GM21619 (cell line): ENCODE measurements around the gene KLF18.
"Not testable (repeated sequence)": the region's sequence is repeated elsewhere in the genome, so short reads cannot be mapped to it uniquely, and the experiment has no call there.

Experiments
- ATAC-seq: cut with Tn5 transposase; IDR thresholded peaks from one replicate; pipeline ENCODE4 v1.9.1; 2021; ENCODE audit not compliant: unreplicated experiment

KLF18 gene

DNA sequence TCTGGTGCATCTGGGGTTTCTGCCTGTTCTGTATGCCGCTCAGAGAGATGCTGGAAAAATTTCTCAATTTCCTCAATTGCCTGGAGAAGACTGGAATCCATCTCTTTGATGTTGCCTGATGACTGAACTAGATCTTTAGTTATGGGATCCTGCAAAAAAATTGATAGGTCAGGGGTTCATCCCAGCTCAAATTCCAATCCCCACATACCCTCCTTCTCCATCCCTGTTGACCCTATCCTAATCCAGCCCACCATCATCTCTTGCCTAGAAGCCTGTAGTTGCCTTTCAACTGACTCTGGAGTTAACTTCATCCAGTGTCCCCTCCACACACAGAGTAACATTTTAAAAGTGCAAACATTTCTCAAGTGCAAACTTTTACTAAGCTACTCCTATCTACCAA lies at the start of gene KLF18:
TSS of gene KLF18 (minus strand) at position 101 of the 400 bp plus-strand sequence. CDS start at position 101, 0 bp downstream.
- no peak for ATAC-seq

DNA sequence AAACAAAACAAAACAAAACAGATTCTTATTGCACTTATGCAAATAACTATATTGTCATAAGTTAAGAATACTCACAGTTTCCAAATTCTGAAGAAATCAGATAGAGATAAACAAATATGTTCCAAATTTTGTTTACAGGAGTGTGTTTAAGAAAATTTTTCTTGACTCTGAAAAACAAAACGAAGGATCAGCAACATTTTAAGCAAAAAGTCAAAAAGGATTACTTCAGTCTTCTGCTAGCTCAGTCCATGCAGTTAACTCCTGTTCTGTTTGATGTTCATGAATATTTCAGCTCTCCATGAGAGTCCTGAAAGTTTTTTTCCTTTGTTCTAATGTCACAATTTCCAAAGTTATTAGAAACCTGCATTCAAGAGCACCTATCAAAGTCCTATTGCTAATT lies 33.2 kb upstream of the KLF18 start:
- no peak for ATAC-seq

DNA sequence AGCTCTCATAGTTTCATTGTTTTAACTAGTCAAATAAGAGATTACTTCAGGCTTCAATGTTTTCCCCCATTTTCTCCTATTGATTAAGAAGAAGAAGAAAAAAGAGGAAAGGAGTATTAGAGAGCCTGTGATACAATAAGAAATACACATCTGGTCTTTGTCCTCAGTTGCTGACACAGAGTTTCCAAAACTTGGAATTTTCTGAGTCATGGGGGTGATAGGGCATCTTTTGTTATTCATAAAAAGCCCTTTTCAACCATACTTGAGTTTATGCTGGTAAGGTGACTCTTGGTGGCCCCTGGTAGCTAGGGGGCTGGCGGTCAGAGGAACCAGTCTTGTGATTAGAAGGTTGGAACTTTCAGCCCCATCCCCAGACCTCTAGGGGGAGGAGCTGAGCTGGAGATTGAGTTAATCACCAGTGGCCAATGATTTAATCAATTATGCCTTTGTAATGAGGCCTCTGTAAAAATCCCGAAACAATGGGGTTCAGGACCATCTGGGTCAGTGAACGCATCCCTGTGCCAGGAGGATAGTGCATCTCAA lies 28.9 kb upstream of the KLF18 start:
- no peak for ATAC-seq

DNA sequence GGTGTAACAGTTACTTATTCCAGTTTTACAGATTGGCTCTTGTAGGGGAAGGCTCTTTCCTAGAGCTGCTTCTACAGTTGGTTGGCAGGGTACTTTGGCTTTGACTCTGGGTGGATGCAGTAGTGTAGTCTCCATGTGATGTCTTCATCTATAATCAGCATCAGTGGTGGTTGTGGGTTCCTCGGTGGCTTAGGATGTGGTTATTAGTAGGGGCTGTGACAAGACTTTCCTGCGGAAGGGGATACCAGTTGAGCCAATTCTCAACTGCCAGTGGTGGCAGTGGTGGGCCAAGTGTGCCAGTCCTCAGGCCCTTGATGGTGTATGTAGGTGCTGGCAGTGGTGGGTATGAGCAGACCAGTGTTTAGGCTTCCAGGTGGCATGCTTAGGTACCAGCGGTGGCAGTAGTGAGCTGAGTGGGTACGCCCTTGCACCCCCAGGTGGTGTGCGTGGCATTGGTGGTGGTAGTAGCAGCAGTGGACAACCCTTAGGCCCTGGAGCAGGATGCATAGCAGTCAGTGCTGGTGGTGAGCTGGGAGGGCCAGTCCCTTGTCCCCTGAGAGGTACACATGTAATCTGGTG lies 27.2 kb upstream of the KLF18 start:
- no peak for ATAC-seq

DNA sequence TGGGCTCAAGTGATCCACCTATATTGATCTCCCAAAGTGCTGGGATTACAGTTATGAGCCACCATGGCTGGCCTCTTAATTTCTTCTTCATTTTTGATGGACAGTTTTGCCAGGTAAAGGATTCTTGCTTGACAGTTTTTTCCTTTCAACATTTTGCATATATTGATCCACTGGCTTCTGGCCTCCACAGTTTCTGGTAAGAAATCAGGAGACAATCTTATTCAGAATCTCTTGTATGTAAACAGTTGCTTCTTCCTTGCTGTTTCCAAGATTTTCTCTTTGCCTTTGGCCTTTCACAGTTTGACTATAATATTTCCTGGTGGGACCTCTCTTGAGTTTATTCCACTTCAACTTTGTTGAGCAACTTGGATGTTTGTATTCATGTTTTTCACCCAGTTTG lies 20.1 kb upstream of the KLF18 start:
- no peak for ATAC-seq

DNA sequence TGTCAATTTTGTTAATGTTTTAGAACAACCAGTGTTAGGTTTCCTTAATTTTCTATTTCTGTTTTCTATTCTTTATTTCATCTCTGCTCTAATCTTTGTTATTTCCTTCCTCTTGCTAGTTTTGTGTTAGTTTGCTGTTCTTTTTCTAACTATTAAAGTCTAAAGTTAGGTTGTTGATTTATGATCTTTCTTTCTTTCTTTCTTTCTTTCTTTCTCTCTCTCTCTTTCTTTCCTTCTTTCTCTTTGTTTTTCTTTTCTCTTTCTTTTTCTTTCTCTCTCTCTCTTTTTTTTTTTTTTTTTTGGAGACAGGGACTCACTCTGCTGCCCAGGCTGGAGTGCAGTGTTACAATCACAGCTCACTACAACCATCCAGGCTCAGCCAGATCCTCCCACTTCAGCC lies 17.4 kb upstream of the KLF18 start:
- no peak for ATAC-seq

DNA sequence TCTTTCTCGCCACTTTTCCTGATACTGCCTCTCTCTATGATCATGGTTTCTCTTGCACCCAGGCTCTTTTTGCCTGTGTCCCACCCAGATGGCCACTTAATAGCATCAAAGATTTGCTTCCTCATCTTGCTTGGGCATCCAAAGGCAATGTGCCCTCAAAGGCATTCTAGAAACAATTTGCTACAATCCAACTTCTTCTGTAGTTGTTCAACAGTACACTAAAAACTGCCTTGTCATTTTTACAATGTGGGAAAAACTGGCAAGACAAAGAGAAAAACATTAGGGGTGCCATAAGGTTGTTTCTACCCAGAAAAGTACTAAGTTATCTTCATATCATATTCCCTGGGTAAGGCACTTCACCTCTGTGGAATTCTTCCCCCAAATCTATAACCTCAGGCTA lies 16.5 kb upstream of the KLF18 start:
- ATAC-seq, result no peak

DNA sequence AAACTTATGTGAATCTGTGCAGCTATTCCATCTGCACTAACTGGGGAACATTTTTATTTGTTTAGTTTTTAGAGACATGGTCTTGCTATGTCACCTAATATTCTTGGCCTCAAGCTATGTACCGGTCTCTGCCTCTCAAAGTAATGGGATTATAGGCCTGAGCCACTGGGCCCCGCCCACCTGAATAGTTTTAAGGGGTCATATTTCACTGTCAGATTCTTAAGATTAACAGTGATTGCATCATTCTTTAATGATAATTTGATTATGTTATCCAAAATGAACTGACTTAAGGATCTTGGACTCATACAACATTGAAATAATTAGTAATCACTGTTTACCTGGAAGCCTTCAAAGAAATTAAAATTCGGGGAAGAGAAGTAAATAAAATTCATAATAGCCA lies 12.6 kb upstream of the KLF18 start:
- no peak for ATAC-seq

DNA sequence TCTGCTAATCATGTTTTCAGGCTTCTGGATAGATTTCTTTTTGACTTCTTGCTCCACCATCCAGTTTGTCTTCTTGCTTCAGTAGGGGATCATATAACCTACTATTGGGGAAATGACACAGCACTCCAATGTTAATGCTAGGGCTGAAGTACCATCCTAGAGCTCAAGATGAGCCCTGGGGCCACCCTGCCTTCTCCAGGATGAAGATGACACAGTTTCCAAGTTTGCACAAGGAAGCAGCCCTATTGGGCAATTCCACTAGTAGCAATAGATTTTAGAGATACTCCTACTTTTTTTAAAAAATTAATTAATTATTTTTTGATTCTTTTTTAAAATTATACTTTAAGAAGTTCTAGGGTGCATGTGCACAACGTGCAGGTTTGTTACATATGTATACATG lies 11.3 kb upstream of the KLF18 start:
- no peak for ATAC-seq

DNA sequence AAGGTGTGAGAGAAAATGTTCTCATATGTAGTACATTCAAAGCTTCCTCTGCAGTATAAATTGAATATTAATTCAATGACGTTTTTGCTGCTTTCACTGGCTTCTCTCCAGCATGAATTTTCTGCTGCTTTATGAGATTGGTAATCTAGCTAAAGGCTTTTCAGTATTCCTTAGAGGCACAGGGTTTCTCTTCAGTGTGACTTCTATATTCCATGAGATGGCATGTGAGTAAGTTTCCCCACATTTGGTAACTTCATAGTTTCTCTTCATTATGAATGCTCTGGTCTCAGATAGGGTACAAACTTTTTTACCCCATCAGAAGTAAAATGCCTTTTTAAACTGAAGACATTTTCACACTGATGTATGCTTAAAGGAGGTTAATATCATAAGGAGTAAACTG lies 10.4 kb upstream of the KLF18 start:
- ATAC-seq, result no peak

DNA sequence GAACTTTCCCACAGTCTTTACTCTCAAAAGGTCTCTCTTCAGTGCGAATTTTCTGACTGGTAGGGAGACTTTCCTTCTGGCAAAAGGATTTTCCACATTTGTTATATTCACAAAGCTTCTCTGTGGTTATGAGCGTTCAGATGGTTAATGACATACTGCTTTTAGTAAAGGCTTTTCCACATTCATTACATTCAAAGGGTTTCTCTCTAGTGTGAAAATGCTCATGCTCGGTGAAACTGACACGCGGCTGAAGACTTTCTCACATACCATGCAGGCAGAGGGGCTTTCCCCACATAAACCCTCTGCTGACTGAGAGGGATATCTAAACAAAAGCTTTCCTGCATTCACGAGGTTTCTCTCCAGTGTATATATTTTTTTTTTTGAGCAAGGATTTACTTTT lies 9.9 kb upstream of the KLF18 start:
- no peak for ATAC-seq

DNA sequence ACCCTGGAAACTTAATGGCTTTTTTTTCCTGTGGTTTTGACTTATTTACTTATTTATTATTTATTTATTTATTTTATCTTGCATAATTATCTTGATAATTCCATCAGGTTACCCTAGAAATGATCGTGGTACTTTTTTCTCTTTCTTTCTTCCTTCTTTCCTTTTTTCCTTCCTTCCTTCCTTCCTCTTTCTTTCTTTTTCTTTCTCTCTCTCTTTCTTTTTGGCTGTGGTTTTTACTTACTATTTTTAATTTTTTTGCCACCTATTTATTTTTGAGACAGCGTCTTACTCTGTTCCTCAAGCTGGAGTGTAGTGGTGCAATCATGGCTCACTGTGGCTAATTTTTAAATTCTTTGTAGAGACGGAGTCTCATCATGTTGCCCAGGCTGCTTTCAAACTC lies 6.2 kb upstream of the KLF18 start:
- ATAC-seq, result no peak

DNA sequence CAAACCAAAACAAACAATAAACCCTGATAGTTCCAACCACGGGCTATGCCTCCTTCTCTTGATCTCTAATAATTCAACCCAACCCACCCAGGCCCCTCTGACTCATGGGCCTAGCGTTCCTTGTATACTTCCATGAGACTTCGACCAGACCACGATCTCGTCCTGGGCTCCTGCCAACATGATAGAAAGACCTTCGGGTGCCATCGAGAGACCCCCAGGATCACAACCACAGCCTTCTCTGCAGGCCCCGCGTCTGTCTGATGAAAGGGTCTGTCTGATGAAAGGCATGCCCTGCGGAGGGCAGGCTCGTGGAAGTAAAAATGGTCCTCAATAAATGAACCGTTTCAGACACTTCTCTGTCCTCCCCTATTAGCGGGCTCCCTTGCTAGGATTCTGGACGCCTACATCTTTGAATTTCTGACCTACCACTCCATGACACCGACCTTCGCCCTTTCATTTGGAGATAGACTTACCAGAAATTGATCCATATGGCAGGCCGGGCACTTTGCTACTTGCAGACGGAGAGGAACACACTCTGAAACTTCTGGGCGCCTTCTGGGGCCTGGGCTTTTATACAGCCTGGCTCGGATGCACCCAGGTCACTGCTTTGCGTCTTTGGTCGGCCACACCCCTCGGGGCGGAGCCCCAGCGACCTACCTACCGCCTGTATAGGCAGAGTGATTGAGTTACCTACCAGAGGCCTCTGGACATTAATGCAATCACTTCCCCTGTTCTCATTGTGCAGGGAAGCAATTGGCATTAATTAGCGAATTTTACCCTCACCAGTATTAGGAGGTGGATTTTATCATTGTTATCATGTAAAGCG lies 5.3 kb upstream of the KLF18 start:
- ATAC-seq, result no peak

DNA sequence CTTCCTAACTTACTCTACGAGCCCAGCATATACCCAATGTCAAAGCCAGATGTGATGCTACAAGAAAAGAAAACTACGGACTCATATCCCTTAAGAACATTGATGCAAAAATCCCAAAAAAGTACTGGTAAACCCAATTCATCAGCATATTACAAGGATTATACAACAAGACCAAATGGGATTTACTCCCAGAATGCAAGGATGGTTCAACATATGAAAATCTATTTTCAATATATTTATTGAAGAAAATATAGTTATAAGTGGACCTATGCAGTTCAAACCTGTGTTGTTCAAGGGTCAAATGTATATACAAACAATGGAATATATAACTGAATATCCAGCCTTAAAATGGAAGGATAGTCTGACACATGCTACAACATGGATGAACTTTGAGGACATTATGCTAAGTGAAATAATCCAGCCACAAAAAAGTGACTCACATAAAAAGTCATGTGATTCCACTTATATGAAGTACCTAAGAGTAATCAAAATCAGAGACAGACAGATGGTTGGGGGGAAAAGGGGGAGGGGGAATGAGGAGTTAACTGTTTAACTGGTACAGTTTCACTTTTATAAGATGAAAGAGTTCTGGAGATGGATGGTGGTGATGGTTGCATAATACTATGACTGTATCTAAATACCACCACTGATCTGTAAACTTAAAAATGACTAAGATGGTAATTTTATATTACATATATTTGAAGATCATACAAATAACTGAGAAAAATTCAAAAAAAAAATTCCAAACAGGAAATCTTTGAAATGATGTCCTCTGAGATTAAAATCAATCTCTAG lies 3.7 kb upstream of the KLF18 start:
- no peak for ATAC-seq

DNA sequence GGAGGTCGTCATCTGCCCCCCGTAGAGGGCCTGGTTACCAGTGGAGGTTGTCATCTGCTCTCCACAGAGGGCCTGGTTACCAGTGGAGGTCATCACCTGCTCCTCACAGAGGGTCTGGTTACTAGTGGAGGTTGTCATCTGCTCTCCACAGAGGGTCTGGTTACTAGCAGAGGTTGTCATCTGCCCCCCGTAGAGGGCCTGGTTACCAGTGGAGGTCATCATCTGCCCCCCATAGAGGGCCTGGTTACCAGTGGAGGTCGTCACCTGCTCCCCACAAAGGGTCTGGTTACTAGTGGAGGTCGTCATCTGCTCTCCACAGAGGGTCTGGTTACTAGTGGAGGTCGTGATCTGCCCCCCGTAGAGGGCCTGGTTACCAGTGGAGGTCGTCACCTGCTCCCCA lies 1.9 kb downstream of the KLF18 start:
- ATAC-seq, result not testable (repeated sequence)

DNA sequence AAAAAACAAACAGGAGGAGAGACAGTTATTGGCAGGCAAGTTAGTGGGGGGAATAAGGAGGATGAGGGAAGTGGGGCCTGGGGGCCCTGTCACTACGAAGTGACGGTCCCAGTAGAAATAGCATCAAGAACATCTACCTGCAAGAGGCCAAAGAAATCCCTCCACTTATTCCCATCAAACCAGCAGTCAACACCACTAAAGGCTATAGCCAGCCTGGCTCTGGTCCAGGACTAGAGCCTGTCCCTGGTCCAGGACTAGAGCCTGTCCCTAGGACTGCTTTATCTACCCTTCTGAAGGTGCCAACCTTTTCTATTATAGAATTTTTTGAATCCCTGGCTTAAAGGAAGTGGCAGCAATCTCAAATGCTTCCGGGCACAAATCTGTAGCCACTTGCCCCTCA lies 3.2 kb downstream of the KLF18 start:
- ATAC-seq, result no peak

DNA sequence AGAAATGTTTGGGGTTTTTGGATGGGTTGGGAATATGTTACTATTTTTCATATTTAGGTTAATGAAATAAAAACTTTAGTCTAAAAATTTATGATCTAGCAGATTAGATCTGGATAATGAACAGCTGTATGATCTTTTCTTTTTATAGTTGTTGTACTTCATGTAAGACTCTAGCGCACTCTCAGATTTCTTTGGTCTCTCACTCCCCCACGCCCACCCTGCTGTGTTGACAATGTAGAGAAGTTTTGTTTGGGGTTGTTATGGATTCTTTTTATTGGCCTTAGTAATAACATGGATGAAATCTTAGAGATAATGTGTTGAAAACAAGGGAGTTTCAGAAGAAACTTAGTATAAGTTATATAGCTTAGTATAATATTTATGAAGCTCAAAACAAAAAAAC lies 5.5 kb downstream of the KLF18 start:
- no peak for ATAC-seq

DNA sequence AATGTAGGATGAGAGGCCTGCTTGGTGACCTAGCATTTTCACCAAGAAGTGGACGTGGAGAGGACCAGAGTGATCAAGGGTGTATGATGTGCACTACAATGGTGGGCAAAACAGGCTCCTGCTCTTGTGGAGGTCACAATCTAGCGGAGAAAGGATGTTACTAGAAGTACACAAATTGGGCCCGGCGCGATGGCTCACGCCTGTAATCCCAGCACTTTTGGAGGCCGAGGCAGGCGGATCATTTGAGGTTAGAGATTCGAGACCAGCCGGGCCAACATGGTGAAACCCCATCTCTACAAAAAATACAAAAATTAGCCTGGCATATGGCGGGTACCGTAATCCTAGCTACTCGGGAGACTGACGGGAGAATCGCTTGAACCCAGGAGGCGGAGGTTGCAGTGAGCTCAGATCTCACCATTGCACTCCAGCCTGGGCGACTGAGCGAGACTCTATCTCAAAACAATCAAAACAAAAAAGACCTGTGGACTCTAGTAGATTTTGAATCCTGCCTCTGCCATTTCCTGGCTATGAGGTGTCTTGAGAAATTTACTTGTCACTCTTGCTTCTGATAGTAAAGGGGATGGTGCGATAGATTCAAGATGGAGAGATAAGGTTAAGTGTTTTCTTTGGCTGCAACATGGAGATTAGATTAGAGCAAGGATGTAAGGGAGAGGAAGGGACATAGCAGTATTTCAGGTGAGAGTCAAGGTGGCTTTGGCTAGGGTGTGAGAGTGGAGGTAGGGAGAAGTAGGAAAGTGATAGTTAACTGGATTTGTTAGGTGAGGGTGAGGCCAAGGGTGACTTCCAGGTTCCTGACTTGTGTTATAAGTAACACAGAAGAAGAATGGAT lies 7.1 kb downstream of the KLF18 start:
- no peak for ATAC-seq

DNA sequence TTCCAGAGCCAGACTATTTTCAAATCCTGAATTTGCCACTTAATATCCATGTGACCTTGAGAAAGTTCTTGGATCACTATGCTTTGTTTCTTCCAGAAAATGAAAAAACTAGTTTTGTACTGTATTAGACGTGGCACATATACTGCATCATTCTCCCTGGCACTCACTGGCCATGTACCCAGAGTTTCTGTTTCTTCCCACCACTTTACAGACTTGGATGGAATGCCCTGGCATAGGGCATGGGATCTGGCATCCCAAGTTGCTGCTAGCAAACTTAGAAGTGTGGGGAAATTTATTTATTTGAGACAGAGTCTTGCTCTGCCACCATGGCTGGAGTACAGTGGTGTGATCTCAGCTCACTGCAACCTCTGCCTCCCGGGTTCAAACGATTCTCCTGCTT lies 10.0 kb downstream of the KLF18 start:
- ATAC-seq, result no peak

DNA sequence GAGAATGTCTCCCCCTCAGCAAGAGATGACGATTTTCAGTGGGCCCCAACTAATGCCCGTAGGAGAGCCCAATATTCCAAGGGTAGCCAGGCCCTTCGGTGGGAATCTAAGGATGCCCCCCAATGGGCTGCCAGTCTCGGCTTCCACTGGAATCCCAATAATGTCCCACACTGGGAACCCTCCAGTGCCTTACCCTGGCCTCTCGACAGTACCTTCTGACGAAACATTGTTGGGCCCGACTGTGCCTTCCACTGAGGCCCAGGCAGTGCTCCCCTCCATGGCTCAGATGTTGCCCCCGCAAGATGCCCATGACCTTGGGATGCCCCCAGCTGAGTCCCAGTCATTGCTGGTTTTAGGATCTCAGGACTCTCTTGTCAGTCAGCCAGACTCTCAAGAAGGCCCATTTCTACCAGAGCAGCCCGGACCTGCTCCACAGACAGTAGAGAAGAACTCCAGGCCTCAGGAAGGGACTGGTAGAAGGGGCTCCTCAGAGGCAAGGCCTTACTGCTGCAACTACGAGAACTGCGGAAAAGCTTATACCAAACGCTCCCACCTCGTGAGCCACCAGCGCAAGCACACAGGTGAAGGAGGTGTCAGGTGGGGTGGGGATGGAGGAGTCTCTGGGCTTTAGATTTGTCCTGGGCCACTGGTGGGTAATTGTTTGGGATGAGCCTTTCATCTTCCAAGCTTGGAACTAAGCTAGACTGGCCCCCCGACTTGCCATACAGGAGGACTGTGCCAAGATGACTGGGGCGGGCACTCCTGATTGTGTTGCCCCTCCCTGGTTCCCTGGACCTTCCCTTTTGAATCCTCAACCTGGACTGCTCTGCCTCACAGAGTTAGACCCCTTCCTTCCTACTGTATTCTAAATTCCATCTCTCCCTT lies 11.6 kb downstream of the KLF18 start:
- ATAC-seq, result no peak
